ENCODE results near the gene UFC1. TPM values are rescaled to one million over a fixed set of nuclear protein-coding genes. Genes with fewer than 3 reads are reported as not detected.
"Not testable (repeated sequence)": the region's sequence is repeated elsewhere in the genome, so short reads cannot be mapped to it uniquely, and the experiment has no call there.

Gene UFC1
- total RNA-seq, 1 donor from 2014 or later, result 98.2 TPM

GRCh38 chr1:161114556-161114955 lies 39.2 kb upstream of the UFC1 start:
- Mint-ChIP-seq H3K27me3 (ENCODE audit: unreplicated experiment) (no peaks in the 10 kb centered on the region), H3K9me3 (ENCODE audit: unreplicated experiment) (no peaks in the 10 kb centered on the region), H3K4me3 (ENCODE audit: unreplicated experiment) (no peak overlapping the region), H3K27ac (ENCODE audit: unreplicated experiment) (no peak overlapping the region), H3K4me1 (ENCODE audit: unreplicated experiment) (peaks cover 44% of the 10 kb centered on the region), H3K36me3 (ENCODE audit: unreplicated experiment) (peaks cover 5% of the 10 kb centered on the region)
- no peak for TF ChIP-seq CTCF (IDR thresholded peaks at IDR 0.05)
- DNase-seq (ENCODE audit: extremely low spot score, unreplicated experiment), result no peak

GRCh38 chr1:161115132-161115711 lies 38.6 kb upstream of the UFC1 start:
- TF ChIP-seq CTCF (IDR thresholded peaks at IDR 0.05), result no peak
- Mint-ChIP-seq H3K4me1 (ENCODE audit: unreplicated experiment) (peaks cover 48% of the 10 kb centered on the region), H3K9me3 (ENCODE audit: unreplicated experiment) (no peaks in the 10 kb centered on the region), H3K27ac (ENCODE audit: unreplicated experiment) (no peak overlapping the region), H3K4me3 (ENCODE audit: unreplicated experiment) (no peak overlapping the region), H3K27me3 (ENCODE audit: unreplicated experiment) (no peaks in the 10 kb centered on the region), H3K36me3 (ENCODE audit: unreplicated experiment) (peaks cover 6% of the 10 kb centered on the region)
- no peak for DNase-seq (ENCODE audit: extremely low spot score, unreplicated experiment)

GRCh38 chr1:161115961-161116360 lies 37.8 kb upstream of the UFC1 start:
- not testable (repeated sequence) for DNase-seq (ENCODE audit: extremely low spot score, unreplicated experiment); H3K27me3 Mint-ChIP-seq (ENCODE audit: unreplicated experiment); H3K9me3 Mint-ChIP-seq (ENCODE audit: unreplicated experiment); H3K36me3 Mint-ChIP-seq (ENCODE audit: unreplicated experiment); H3K27ac Mint-ChIP-seq (ENCODE audit: unreplicated experiment)
- Mint-ChIP-seq H3K4me1 (ENCODE audit: unreplicated experiment) (peaks cover 48% of the 10 kb centered on the region), H3K4me3 (ENCODE audit: unreplicated experiment) (peak overlapping the region; percentile 94)

- peaks cover 25% of the 10 kb centered on the region for H3K36me3 Mint-ChIP-seq (ENCODE audit: unreplicated experiment)
- peaks cover 48% of the 10 kb centered on the region for H3K4me1 Mint-ChIP-seq (ENCODE audit: unreplicated experiment)
- peak within 1 kb of the TSS; percentile 94 for H3K27ac Mint-ChIP-seq (ENCODE audit: unreplicated experiment)
- H3K9me3 Mint-ChIP-seq (ENCODE audit: unreplicated experiment), result no peaks in the 10 kb centered on the region
- DNase-seq (ENCODE audit: extremely low spot score, unreplicated experiment), result peak; percentile 94
- no peaks in the 10 kb centered on the region for H3K27me3 Mint-ChIP-seq (ENCODE audit: unreplicated experiment)
- H3K4me3 Mint-ChIP-seq (ENCODE audit: unreplicated experiment), result peak within 1 kb of the TSS; percentile 94
- TF ChIP-seq CTCF (IDR thresholded peaks at IDR 0.05), result no peak
Measured at GRCh38 chr1:161117759-161118581, 35.8 kb upstream of the UFC1 start, which contains the start of the genes NIT1 and PFDN2. Gene NIT1, plus strand, starts transcription at chr1:161118105. Its CDS starts 72 bp downstream, at chr1:161118177. Gene PFDN2, minus strand, starts transcription at chr1:161118037. Its CDS starts 11 bp downstream, at chr1:161118026.

GRCh38 chr1:161119092-161119903 lies 34.5 kb upstream of the UFC1 start:
- H3K4me3 Mint-ChIP-seq (ENCODE audit: unreplicated experiment), result peak overlapping the region; percentile 94
- peaks cover 28% of the 10 kb centered on the region for H3K36me3 Mint-ChIP-seq (ENCODE audit: unreplicated experiment)
- no peak for DNase-seq (ENCODE audit: extremely low spot score, unreplicated experiment)
- H3K27me3 Mint-ChIP-seq (ENCODE audit: unreplicated experiment), result no peaks in the 10 kb centered on the region
- H3K4me1 Mint-ChIP-seq (ENCODE audit: unreplicated experiment), result peaks cover 41% of the 10 kb centered on the region
- peak overlapping the region; percentile 94 for H3K27ac Mint-ChIP-seq (ENCODE audit: unreplicated experiment)
- H3K9me3 Mint-ChIP-seq (ENCODE audit: unreplicated experiment), result no peaks in the 10 kb centered on the region
- TF ChIP-seq CTCF (IDR thresholded peaks at IDR 0.05), result peak; percentile 43

All from osteocyte (in vitro differentiated cells).